Colon (tissue), 2 donors: ENCODE results near the gene SELENON.
"Not testable (repeated sequence)": the region's sequence is repeated elsewhere in the genome, so short reads cannot be mapped to it uniquely, and the experiment has no call there.

Experiments
- FAIRE-seq: peaks from 2 replicates; lab custom pipeline; 2012; peaks lifted over from hg19 to GRCh38; lab: Jason Lieb, UNC
- donor health status: control.
- donor health status: control.

The SELENON gene

DNA sequence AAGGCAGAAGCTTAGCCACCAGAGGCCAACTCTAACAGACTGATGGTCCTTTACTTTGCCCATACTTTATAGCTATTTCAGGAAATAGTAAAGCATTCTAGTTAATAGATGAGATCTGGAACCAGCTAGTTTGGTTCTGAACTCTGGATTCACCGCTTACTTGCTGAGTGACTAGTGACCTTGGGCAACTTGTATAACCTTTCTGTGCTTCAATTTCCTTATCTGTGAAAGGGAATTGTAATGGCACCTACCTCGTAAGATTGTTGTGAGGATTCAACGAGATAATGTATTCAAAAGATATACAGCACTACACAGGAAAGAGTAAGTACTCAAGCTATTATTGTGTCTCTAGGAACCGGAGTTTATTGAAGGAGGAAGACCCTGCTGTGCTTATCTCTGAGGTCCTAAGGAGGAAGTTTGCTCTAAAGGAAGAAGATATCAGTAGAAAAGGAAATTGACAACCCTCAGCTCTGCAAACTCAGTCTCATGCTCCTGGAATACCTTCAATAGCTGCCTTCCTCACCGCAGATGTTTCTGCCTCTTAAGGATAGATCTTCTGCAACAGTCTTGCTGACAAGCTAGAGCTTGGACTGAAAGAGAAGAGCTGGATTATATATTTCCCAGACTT is 31.7 kb downstream of the SELENON start:
- no peak for FAIRE-seq

DNA sequence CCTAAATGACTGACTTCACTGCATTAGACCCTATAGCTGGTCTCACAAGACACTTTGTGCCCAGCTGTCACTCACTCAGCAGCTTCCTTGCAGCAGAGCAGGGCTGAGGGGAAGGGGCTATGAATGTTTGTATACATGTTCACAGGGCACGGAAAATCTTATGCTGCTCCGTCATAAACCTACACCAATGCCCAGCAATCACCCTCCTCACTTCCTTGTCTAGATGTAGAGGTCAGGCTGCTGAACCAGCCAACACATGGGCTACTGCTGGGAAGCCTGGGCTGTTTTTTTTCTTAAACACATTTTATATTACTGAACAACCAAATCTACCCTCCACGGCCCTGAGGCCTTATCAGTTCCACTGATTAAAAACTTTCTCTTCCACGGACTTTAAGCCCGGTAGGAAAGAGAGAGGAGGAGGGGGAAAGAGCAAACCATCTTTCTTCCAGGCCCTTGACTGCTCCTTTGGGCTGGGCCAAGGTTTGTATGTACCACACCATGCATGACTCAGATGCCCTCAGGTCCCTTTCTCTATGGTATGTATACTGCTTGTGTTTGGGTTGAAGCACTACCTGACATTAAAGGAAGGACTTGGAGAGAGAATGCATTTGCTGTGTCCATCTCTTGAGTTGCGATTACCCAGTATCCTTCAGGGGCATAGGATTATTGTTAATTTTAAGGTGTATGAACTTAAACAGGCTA is 32.5 kb downstream of the SELENON start:
- FAIRE-seq, result no peak

DNA sequence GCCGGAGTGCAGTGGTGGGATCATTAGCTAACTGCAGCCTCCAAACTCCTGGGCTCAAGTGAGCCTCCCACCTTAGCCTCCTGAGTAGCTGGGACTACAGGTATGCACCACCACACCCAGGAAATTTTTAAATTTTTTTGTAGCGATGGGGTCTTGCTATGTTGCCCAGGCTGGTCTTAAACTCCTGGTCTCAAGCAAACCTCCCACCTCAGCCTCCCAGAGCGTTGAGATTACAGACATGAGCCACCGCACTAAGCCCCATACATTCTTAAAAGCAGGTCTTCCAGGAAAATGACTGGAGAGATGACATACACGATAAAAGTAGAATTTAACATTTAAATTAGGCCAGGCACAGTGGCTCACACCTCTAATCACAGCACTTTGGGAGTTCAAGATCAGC is 33.2 kb downstream of the SELENON start:
- no peak for FAIRE-seq

DNA sequence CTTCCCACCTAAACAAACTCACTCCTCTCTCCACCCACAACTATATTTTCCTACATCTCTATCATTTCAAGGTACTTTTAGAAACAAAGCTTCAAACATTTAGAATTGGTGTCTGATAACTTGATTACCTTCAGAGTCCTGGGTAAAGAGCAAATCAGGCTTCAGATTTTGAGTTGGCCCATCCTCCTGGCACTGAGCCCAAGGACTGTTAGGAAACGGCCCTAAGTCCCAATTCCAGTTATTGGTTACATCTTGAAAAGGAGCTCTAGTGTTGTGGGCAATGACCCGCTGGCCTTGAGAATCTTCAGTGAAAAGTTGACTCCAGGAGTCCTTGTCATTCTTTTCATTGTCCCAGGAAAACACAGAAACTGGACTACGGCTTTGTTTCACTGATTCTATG is 34.9 kb downstream of the SELENON start:
- no peak for FAIRE-seq

DNA sequence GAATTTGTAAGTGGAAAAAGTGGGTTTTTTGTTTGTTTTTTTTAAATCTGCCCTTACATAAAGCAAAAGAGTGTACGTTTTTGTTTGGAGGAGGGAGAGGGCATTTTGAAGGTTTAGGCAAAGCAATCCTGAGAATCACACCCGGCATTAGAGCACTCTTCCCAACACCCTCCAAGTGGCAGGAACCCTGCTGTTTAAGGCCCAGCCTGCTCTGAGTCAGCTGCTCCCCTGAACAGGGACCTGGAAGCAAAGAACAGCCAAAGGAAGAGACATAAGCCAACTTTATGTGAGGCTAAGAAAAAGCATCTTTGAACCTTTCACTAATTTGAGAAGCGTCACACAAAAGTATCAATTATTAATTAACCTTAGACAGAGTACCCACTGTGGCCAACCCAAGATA is 36.7 kb downstream of the SELENON start:
- no peak for FAIRE-seq

DNA sequence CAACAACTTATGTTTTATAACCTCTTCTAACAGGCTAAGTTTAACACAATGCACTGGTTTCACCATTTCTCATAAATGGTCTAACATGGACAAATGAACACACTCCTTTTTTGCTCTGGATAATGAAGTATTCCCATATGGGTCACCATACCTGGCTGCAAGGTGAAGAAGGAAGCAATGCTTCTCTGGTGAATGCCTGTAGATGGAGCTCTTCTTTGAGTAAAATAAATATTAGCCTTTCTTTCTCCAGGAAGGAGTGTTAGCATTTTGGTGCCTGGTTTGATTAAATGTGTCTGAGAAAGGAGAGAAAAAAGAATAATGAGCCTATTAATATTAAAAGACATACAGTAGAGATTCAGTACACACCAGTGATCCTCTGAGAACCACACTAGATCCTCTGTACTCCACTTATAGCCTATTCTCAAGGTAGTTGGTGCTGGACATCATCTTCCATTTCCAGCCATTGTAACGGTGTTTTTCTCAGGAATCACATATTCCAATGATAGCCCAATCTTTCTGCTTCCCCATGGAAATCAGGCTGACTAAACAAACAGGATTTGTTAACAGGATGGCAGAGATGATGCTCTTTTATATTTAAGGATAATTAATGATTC is 37.4 kb downstream of the SELENON start:
- no peak for FAIRE-seq

DNA sequence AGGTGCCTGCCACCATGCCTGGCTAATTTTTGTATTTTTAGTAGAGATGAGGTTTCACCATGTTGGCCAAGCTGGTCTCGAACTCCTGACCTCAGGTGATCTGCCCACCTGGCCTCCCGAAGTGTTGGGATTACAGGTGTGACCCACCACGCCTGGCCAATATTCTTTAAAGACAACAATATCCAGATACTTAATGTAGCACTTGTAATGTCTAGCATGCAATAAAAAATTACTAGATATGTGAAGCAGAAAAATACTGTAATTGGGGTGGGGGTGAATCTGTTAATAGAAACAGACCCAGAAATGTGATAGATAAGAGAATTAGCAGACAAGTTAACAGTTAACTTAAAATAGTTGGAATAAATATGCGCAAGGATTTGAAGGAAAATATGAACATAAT is 39.8 kb downstream of the SELENON start:
- FAIRE-seq, result not testable (repeated sequence)

DNA sequence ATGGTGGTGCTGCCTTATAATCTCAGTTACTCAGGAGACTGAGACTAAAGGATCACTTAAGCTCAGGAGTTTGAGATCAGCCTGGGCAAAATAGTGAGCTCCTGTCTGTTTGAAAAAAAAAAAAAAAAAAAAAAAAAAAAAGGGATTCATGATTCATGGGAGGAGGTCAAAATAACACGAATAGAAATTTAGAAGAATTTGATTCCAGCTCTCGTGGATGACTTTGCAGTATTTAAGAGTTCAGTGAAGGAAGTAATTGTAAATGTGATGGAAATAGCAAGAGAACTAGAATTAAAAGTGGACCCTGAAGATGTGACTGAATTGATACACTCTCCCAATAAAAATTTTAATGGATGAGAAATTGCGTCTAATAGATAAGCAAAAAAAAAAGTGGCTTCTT is 43.5 kb downstream of the SELENON start:
- FAIRE-seq, result no peak

DNA sequence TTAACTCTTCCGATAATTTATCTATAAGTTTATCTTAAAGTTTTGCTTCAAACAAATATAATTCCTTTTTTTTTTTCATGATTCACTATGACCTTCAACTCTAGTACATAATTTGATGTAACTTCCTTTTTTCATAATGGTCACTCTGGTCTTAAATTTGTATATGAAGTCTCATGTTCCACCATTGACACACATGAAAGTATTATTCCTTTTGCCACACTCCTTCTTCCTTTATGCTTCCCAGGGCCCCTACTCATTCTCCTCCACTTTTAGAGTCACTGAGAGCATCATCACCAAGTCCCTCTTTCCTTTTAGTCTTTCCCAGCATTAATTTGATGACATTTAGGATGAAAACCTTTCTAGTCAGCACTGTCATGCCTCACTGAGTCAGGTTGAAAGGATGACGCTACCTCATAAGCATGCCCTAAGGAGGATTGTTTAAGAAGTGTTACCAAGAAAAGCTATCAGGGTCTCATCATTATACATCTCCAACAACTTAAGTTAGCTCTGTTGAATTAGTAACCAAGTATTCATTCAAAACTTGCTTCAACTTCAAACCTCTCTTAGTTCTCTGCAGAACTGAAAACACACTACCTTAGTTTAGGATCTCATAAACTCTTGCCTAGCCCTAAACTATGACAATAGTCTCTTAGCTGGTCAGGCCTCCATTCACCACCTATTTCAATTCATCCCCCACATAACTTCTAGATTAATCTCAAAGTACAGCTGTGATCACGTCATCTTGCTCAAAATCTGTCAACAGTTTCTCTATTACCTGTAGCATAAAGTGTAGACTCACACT is 44.7 kb downstream of the SELENON start:
- FAIRE-seq, result no peak

DNA sequence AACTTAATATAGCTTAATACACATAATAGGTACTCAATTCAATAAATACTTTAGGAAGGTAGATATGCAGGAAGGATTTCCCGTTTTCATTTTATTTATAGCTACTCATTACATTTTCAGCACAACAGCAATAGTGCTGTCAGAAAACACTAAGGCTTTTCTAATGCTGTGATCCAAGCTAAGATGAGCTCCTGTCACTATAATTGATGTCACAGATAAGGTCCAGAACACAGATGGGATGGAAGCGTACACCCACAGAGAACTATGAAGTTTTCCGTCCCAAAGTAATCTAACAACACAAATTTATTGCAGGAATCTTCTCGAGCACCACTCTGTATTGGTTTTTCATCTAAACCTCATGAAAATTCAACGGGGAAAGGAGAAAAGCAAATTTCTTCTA is 45.7 kb downstream of the SELENON start:
- FAIRE-seq, result no peak

DNA sequence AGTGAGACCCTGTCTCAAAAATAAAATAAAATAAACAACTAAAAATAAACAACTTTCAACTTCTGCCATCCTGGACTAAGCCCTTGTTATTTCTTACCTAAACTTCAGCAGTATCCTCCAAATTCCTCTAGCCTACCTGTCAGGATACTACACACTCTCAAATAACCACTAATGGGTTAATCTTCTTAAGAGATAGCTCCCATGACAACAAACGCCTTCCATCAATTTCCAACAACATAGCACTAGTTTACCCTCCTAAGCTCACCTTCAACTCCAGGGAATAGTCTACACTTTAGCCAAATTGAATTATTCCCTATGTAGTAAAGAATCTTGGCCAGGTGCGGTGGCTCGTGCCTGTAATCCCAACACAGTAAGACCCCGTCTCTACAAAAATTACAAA is 47.9 kb downstream of the SELENON start:
- no peak for FAIRE-seq

DNA sequence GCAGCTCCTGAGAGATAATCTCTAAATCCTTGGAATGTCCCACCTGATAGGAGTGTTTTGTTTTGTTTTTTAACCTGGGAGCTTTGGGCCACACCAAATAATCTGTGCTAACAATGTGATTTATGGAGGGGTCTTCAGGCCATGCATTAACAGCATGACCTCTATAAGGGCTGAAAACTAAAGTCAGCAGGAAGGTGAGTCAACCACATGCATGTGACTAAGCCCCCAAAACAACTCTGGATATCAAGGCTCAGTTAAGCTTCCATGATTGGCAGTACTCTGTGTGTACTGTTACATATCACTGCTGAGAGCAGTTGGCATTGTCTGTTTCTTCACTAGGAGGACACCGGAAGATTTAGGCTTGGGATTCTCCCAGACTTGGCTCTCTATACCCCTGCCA is 48.5 kb downstream of the SELENON start:
- FAIRE-seq, result no peak

DNA sequence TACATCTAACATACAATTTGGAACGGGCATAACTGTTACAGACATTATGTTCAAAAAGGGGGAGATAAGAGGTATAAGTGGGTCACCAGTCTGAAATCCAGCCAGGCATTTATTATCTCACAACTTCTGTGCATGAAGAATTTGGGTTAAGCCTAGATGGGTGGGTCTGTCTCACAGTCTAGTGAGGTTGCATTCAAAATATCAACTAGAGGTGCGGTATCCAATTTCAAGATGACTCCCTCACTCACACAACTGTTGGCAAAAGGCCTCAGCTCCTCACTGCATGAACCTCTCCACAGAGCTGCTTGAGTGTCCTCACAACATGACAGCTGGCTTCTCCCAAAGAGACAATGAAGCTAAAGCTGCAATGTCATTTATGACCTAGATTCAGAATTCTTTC is 54.6 kb downstream of the SELENON start:
- FAIRE-seq, result no peak

DNA sequence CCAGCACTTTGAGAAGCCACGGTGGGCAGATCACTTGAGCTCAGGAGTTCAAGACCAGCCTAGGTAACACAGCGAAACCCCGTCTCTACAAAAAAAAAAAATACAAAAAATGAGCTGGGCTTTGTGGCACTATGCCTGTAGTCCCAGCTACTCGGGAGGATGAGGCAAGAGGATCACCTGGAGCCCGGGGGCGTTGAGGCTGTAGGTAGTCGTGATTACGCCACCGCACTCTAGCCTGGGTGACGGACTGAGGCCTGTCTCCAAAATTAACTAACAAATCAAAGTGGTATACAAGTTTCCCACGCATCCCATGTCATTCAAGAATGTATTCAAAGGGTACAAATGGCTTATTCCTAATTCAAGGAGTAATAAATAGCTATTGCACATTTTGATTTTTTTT is 56.9 kb downstream of the SELENON start:
- FAIRE-seq, result no peak

DNA sequence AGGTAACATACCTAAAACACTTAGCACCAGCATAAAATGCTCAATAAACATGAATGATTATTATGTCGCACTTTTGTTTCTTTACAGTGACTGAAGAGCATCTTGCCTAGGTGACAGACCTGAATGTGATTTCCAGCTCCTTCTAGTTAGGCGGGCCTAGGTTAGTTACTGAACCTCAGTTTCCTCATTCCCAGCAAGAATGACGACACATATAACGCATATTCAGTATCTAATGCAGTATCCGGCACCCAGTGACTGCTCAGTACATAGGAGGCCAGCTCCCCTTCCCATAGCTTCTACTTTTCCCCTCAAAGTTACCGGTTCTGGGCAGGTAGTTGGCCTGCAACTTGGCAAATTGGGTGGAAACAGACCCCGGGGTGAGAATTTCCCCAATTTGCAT is 58.5 kb downstream of the SELENON start:
- no peak for FAIRE-seq

DNA sequence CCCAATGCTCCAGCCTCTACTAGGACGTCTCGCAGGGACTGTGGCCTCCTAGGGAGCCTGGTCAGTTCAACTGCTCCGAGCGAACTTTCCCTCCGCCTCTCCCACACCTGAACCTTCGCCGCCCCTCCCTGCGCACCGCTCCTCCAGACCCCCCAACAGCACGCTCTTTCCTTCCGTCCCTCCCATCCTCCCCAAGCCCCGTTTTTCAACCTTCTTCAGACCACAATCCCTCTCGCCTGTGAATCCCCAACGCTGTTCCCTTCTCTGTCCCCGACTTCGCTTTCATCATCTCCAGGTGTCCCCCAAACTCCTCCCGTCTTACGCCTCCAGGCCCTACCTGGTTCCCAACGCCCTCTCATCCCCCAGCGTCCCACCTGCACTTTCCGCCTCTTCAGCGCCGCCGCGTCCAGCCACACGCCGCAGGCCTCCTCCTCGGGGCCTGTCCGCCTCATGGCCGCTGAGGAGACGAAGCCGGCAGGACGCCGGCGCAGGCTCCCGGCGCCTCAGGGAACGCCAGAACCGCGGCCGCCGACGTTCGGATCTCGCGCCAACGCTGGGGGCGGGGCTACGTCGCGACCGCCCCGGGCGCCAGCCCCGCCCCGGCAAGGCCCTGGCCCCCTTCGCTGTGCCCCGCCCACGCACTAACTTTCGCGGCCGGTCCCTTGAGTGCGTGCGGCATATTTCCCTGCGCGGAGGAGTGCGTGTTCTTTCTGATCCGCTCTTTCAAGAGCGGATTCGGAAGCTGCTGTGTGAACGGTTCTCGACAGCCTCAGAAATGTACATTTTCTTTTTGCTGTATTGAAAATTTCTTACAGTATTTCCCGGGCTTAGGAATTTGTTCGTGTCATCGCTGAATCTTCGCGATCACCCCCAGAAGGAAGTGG is 59.2 kb downstream of the SELENON start, which contains the start of gene AUNIP:
Gene AUNIP (minus strand): TSS at position 552 of the 884 bp plus-strand sequence. CDS start 100 bp downstream, at position 452.
- no peak for FAIRE-seq

DNA sequence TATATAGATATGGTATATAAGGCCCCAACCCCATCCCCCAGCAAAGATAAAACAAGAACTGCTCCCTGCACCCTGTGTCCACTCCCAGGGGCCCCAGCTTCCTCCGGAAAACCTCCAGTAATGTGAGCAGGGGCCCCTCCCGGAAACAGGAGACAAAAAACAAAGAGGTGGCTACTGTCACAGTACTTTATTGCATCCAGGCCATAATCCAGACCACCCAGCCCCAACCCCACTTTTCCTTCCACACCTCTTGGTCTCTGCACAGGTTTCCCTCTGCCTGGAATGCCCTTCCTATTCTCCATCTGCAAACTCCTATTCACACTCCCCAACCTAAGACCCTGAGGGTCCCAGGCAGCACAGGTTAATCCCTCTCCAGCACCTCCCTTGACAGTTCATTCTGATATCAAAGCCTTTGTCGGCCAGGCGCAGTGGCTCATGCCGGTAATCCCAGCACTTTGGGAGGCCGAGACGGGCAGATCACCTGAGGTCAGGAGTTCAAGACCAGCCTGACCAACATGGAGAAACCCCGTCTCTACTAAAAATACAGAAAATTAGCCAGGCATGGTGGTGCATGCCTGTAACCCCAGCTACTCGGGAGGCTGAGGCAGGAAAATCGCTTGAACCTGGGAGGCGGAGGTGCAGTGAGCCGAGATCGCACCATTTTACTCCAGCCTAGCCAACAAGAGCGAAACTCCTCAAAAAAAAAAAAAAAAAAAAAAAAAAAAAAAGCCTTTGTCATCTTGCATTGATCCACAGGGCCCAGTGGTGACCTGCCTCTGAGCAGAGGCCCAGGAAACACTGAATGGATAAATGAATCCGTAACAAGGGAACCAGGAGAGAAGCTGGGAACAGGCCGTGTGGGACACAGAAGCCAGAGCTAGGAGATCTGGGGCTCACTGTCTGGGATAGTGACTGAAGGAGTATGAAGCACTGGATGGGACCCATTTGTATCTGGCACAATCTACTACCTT is 61.6 kb downstream of the SELENON start:
- no peak for FAIRE-seq

DNA sequence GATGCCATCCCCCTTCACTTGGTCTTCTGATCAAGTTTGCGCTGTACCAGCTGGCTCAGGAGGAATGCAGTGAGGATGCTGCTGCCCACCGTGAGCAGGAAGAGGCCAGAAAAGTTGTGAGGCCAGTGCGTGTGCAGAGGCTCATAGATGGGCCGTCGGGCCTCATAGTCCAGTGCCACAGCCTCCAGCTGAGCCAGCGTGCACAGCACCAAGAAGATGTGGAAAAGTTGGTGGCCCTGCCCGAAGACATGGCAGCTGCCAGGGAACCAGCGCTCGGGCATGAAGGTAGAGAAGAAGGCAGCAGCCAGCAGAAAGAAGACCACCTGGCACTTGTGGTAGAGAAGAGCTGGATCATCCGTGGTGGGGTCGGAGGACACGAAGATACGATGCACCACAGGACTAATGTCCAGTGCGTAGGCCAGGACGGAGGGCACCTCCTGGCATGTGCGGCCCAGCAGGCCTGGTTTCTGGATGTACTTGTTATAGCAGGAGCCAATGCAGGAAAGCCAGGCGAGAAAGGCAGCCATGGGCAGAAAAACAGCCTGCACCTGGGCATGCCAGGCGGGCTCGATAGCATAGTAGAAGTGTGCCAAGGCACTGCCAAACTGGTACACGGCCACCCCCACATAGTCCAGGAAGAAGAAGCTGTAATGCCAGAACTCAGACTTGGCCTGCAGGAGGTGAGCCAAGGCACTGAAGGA is 62.9 kb downstream of the SELENON start:
- no peak for FAIRE-seq

DNA sequence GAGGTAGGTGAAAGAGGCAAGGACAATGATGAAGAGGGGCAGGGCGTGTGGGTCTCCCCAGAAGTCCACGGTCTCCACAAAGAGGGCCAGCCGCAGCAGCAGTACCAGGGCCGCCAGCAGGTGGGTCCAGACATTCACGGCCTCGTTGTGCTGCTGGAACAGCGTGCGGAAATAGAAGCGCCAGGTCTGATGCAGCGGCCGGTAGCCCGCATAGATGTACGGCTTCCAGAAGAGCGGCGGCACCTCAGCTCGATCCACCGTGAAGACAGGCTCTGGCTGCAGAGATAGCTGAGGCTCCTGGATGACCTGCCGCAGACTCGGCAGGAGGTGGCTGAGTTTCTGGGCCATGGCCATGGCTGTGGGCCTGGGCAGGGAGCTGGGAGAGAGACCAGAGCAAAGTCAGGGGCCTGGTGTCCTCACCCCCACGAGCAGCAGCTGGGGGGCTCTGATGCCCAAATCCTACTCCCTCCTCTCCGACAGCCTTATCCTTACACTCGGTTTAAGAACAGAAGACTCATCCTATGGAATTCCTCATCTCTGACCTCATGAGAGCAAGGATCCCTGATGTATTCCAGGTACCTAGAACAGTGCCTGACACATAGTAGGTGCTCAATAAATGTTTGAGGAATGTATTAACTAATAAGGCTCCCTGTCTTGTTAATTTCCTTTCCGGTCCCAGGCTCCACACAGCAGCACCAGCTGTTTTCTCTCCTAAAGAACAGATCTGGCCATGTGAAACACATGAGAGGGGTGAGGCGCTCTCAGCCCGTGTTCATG is 63.7 kb downstream of the SELENON start:
- FAIRE-seq, result no peak
